ENCODE results near the gene EN1.

EN1 gene

DNA sequence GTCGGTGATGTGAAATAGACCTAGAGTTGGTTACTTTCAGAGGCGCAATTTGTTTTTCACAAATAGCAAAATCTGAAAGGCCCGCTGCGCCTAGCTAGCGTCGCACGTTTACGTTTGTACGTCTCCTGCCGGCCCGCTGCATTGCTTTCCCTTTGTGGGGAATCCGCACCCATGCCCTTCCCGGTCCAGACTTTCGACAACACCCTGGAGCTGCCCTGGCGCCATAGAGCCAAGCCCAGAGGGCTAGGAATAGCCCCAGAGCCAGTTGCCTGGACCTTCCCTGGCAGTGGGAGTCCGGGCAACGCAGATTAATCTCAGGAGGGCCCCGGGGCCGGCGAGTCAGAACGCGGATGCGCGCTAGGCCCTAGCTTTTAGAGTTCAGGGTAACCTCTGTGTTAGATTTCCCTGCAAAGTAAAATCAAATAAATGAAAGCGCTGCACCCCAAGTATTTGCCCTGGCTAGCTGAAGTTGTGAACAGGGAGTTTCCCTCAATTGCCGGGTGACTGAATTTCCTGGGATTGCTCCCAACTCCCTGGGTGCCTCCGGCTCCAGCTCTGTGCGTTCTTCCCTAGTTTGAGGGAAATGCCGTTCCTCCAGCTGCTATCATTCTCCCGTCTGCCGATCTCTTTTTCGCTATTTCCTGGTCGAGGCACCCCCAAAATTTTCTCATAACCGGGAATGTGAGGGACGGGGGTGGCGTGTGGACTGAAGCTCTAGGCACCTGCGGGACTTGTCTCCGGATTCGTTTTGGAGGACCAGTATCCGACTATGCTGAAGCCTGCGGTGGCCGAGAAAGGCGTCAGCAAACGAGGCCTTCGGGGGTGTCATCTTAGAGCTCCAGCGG, 1.2 kb upstream of the EN1 start:
- DNase-seq (ENCODE audit: extremely low spot score) = no peak
- POLR2A ChIA-PET = no interaction called here
- CTCF ChIA-PET = interaction anchor here (1.1 to 2.6 kb wide), 2 partner anchors 33 to 627 kb away, joined by 3 to 10 read pairs; no protein-coding TSS in a partner anchor
- TF ChIP-seq, protein P1, sequence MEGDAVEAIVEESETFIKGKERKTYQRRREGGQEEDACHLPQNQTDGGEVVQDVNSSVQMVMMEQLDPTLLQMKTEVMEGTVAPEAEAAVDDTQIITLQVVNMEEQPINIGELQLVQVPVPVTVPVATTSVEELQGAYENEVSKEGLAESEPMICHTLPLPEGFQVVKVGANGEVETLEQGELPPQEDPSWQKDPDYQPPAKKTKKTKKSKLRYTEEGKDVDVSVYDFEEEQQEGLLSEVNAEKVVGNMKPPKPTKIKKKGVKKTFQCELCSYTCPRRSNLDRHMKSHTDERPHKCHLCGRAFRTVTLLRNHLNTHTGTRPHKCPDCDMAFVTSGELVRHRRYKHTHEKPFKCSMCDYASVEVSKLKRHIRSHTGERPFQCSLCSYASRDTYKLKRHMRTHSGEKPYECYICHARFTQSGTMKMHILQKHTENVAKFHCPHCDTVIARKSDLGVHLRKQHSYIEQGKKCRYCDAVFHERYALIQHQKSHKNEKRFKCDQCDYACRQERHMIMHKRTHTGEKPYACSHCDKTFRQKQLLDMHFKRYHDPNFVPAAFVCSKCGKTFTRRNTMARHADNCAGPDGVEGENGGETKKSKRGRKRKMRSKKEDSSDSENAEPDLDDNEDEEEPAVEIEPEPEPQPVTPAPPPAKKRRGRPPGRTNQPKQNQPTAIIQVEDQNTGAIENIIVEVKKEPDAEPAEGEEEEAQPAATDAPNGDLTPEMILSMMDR (IDR thresholded peaks at IDR 0.05; ENCODE audit: control extremely low read depth, extremely low read depth, low read depth, missing control alignments) = no peak

- DNase-seq (ENCODE audit: extremely low spot score) = no peak
- ChIA-PET POLR2A (no interaction called here), CTCF (interaction anchor here (1.1 to 2.6 kb wide), 3 partner anchors 8 to 626 kb away, joined by 3 to 10 read pairs (median 6); no protein-coding TSS in a partner anchor)
Measured at GRCh38 chr2:118847762-118848172, 319 bp upstream of the EN1 start.

GRCh38 chr2:118846442-118846952, 951 bp downstream of the EN1 start:
- TF ChIP-seq, protein P1 (IDR thresholded peaks at IDR 0.05; ENCODE audit: control extremely low read depth, extremely low read depth, low read depth, missing control alignments) = no peak
- no peak for DNase-seq (ENCODE audit: extremely low spot score)
- ChIA-PET POLR2A (no interaction called here), CTCF (interaction anchor here (1.0 to 1.4 kb wide), 2 partner anchors 9 kb away, joined by 3 to 6 read pairs; no protein-coding TSS in a partner anchor)

More at GRCh38 chr2:118847762-118848172, 319 bp upstream of the EN1 start:
- TF ChIP-seq, protein P1 (IDR thresholded peaks at IDR 0.05; ENCODE audit: control extremely low read depth, extremely low read depth, low read depth, missing control alignments) = no peak

DNA sequence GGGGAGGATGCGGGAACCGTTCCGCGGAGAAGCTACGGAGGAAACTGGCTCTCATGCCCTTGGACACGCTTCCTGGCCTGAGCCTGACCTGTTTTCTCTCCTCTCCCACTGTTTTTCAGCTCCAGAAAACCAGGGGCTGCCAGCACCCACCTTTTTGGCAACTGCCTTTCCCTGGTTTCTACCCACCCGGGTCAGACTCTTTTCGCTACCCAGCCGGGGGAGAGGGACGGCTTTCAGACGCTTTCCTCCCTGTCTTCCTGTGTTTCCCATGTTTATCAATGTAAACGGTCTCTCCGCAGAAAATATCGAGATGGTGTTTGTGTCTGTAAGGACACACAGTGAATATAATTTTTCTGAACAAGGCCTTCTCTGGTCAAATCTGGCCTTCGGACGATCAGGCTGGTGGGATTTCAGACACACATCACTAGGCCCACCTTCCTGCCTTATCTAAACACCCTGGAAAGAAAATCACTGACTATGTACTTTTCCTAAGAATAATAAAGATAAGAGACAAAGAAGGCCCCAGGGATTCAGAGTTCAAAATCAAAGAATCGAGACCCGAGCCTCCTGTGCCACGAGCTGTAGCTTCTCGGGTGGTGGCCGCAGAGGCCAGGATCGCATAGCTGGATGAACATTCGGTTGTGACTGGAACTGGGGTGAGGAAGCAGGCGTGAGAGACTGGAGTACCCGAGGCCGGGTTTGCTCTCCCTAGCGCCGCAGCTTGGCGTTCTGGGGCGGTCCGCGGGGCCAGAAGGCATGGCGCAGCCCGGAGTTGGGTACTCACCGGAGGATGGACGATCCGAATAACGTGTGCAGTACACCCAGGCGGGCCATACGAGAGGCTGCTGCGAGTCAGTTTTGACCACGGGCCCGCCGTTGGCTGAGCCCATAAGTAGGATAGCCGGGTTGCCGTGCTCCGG, 1.7 kb downstream of the EN1 start:
- TF ChIP-seq, protein P1 (IDR thresholded peaks at IDR 0.05; ENCODE audit: control extremely low read depth, extremely low read depth, low read depth, missing control alignments) = no peak
- CTCF ChIA-PET = interaction anchor here (1.0 to 1.4 kb wide), 2 partner anchors 10 kb away, joined by 3 to 9 read pairs; no protein-coding TSS in a partner anchor
- POLR2A ChIA-PET = no interaction called here
- DNase-seq (ENCODE audit: extremely low spot score) = no peak

GRCh38 chr2:118845005-118845521, 2.4 kb downstream of the EN1 start:
- ChIA-PET POLR2A (no interaction called here), CTCF (interaction anchor here (1.4 kb wide), 1 partner anchor 10 kb away, joined by 9 read pairs; no protein-coding TSS in a partner anchor)
- TF ChIP-seq, protein P1 (IDR thresholded peaks at IDR 0.05; ENCODE audit: control extremely low read depth, extremely low read depth, low read depth, missing control alignments) = no peak
- DNase-seq (ENCODE audit: extremely low spot score) = no peak
